ENCODE data around the gene COBL.

COBL gene

GRCh38 chr7:51045319-51046102 lies 271.1 kb downstream of the COBL start:
- TF ChIP-seq CTCF (IDR thresholded peaks at IDR 0.05; ENCODE audit: low read depth, low read length): no peak
- no peak overlapping the region for H3K4me3 ChIP-seq (ENCODE audit: low read depth, low read length)

- H3K4me3 ChIP-seq (ENCODE audit: low read depth, low read length): no peak overlapping the region
- TF ChIP-seq CTCF (IDR thresholded peaks at IDR 0.05; ENCODE audit: low read depth, low read length): no peak
Observed at GRCh38 chr7:51043461-51043860, 273.1 kb downstream of the COBL start.

- TF ChIP-seq CTCF (IDR thresholded peaks at IDR 0.05; ENCODE audit: low read depth, low read length): no peak
- H3K4me3 ChIP-seq (ENCODE audit: low read depth, low read length): no peak overlapping the region
Observed at GRCh38 chr7:51040787-51041186, 275.8 kb downstream of the COBL start.

GRCh38 chr7:51038573-51038972 lies 278.0 kb downstream of the COBL start:
- no peak overlapping the region for H3K4me3 ChIP-seq (ENCODE audit: low read depth, low read length)
- no peak for TF ChIP-seq CTCF (IDR thresholded peaks at IDR 0.05; ENCODE audit: low read depth, low read length)

GRCh38 chr7:51035716-51036115 lies 280.9 kb downstream of the COBL start:
- no peak overlapping the region for H3K4me3 ChIP-seq (ENCODE audit: low read depth, low read length)
- TF ChIP-seq CTCF (IDR thresholded peaks at IDR 0.05; ENCODE audit: low read depth, low read length): no peak

GRCh38 chr7:51034521-51035264 lies 281.9 kb downstream of the COBL start:
- H3K4me3 ChIP-seq (ENCODE audit: low read depth, low read length): no peak overlapping the region
- TF ChIP-seq CTCF (IDR thresholded peaks at IDR 0.05; ENCODE audit: low read depth, low read length): no peak
